ENCODE results near the gene DNAJC1.

Gene DNAJC1

DNA sequence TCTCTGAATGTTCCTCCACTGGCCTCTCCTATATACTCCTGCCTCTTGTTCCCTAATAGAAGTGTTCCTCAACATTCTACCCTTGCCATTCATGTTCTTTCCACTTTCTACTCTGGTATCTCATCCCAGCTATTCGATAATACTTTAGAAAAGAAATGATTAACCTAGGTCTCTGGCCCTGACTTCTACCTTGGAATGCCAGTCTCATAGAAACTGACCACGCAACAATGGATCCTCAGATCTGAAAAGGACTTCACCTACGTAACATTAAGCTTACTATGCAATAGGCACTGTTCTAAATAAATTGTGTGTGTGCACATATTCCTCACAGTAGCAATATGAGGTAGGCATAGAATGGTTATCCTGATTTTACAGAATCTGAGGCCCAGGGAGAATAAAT is 234.5 kb downstream of the DNAJC1 start:
- Histone ChIP-seq H3K36me3 (replicated peaks) (no peaks in the 10 kb centered on the region), H3K4me1 (no peaks in the 10 kb centered on the region), H3K9me3 (no peaks in the 10 kb centered on the region), H3K27me3 (ENCODE audit: low read depth) (no peaks in the 10 kb centered on the region), H3K4me3 (no peak overlapping the region)
- in situ Hi-C loops (cut with MboI; ENCODE audit: low sequenced_read_pairs) = no loop called here
- DNase-seq (ENCODE audit: low spot score in 2 of 2) = no peak

DNA sequence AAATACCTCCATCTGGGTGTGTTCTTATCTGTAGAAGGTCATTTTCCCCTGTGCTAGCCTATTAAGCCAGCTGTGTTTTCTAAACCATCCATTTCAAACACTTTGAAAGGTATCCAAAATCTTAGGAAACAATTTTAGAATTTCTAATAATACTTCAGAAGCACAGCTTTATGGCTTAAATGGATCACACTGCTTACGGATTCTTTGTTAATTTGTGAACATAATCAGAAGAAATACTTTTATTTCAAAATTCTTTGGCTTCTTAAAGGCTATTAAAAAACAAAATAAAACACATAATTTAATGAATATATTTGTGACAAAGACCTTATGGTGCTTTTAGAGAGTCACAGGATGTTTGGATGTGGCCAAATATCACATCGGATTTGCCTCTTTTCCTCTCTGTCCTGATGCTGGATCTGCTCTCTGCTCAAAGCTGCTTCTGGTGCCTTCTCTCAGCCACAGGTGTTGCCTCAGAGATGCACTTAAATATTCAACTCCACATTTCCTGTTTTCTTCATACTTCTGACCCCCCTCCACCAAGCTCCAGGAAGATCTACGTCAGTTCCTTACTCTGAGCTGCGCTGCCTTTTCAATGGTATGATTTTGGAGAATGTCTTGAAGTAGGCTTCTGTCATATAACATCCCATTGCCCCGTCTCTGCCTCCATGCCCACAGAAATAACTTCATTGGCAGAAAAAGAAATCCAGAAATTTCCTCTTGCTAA is 238.9 kb downstream of the DNAJC1 start:
- Histone ChIP-seq H3K4me1 (no peaks in the 10 kb centered on the region; the same call in none of the 2 replicates), H3K9me3 (no peaks in the 10 kb centered on the region), H3K27me3 (ENCODE audit: low read depth) (no peaks in the 10 kb centered on the region), H3K36me3 (replicated peaks) (no peaks in the 10 kb centered on the region), H3K4me3 (no peak overlapping the region)
- in situ Hi-C loops (cut with MboI; ENCODE audit: low sequenced_read_pairs) = no loop called here
- no peak for DNase-seq (ENCODE audit: low spot score in 2 of 2)

DNA sequence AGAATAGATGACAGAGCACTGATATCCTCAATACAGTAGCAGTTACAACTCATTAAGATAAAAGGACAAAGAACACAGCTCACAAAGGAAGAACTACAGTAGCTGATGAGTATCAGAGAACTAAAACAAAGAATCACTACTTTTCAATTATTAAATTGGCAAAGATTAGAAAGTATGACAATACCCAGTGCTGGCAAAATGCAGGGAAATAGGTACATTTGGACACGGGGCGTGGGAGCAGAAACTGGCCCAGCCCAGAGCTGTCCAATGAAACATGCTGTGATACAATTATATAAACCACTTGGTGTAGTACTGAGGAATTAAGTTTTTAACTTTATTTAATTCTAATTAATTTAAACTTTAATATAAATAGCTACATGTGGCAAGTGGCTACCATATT is 243.2 kb downstream of the DNAJC1 start:
- H3K4me3 ChIP-seq = no peak overlapping the region
- no peaks in the 10 kb centered on the region for H3K27me3 ChIP-seq (ENCODE audit: low read depth)
- H3K36me3 ChIP-seq (replicated peaks) = no peaks in the 10 kb centered on the region
- DNase-seq (ENCODE audit: low spot score in 2 of 2) = no peak
- in situ Hi-C loops (cut with MboI; ENCODE audit: low sequenced_read_pairs) = no loop called here
- H3K9me3 ChIP-seq = no peaks in the 10 kb centered on the region
- no peaks in the 10 kb centered on the region; the same call in none of the 2 replicates for H3K4me1 ChIP-seq

DNA sequence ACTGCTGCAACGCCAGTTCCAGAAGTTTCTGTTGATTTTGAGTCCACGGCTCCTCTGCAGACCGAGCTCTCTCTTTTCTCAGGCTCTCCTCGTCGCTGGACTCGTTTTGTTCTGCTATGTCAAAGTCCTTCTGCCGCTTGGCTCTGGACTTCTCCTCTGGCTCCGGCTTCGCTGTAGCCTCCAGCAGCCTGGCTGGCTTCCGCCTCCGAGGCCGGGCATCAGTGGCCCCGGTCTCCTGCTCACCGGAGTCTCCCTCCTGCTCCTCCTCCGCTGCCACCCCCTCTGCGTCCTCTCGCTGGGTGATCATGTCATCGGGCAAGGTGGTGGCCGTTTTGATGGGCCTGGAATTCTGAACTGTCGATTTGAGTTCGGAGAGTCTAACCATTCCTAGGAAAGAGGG is 244.3 kb downstream of the DNAJC1 start:
- no peaks in the 10 kb centered on the region for H3K27me3 ChIP-seq (ENCODE audit: low read depth)
- H3K4me1 ChIP-seq = no peaks in the 10 kb centered on the region; the same call in none of the 2 replicates
- DNase-seq (ENCODE audit: low spot score in 2 of 2) = no peak
- in situ Hi-C loops (cut with MboI; ENCODE audit: low sequenced_read_pairs) = no loop called here
- no peaks in the 10 kb centered on the region for H3K36me3 ChIP-seq (replicated peaks)
- no peaks in the 10 kb centered on the region for H3K9me3 ChIP-seq
- H3K4me3 ChIP-seq = no peak overlapping the region

GRCh38 chr10:21758696-21759095 is 244.8 kb downstream of the DNAJC1 start:
- no peaks in the 10 kb centered on the region for H3K27me3 ChIP-seq (ENCODE audit: low read depth)
- H3K4me1 ChIP-seq = no peaks in the 10 kb centered on the region; the same call in none of the 2 replicates
- in situ Hi-C loops (cut with MboI; ENCODE audit: low sequenced_read_pairs) = no loop called here
- H3K36me3 ChIP-seq (replicated peaks) = no peaks in the 10 kb centered on the region
- H3K9me3 ChIP-seq = no peaks in the 10 kb centered on the region
- no peak overlapping the region for H3K4me3 ChIP-seq
- no peak for DNase-seq (ENCODE audit: low spot score in 2 of 2)

DNA sequence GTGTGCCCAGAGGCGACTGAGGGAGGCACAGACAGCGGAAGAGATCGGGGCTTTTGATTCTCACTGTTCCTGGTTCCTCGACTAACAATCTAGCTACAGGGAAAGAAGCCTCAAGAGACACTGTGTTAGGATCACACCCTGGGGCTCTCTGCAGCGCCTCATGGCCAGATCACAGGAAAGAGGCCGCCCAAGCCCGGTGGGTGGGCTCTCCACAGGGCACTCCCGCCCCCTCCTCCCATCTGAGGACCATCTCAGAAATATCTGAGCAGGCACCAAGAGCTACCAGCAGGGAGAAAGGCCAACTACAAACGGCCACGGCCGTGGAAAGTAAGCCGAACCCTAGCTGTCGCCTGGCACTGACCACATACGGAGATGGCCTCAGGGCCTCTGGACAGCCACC is 245.3 kb downstream of the DNAJC1 start:
- no peak for DNase-seq (ENCODE audit: low spot score in 2 of 2)
- in situ Hi-C loops (cut with MboI; ENCODE audit: low sequenced_read_pairs) = no loop called here

DNA sequence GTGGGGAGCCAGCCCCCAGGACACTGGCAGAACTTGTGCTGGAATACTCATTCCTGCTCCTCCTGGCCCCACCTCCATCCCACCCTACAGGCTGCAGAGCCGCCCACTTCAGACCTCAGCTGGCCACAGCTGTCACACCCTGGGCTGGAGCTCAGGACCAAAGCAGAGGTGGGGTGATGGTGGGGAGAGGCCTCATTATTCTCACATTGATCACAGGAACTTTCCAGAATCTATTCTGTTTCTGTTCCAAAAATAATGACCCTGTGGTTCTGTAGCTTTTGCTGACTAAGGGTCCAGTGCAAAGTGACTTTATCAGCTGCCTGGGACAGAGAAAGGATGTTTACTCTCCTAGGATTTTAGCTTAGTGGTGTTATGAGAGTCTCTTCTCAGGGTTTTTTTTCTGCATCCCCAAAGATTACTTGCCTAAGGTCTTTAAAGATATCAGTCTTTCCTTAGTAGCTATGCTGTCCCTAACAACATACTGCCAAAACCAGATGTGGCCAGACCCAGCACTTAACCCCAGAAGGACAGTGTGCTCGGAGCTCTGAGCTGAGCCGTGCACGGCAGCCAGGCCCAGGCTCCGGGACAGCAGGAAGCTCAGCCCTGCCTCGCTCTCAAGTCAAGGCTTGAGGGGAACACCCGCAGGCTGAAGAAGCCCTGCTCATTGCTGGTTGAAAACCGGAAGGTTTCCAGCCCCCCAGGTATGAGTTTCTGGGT is 246.2 kb downstream of the DNAJC1 start:
- Histone ChIP-seq H3K4me1 (no peaks in the 10 kb centered on the region; the same call in 1 of the 2 replicates), H3K4me3 (no peak overlapping the region), H3K36me3 (replicated peaks) (no peaks in the 10 kb centered on the region), H3K9me3 (no peaks in the 10 kb centered on the region), H3K27me3 (ENCODE audit: low read depth) (no peaks in the 10 kb centered on the region)
- no peak for DNase-seq (ENCODE audit: low spot score in 2 of 2)
- in situ Hi-C loops (cut with MboI; ENCODE audit: low sequenced_read_pairs) = no loop called here

More for the DNA sequence above, 245.3 kb downstream of the DNAJC1 start:
- H3K27me3 ChIP-seq (ENCODE audit: low read depth) = no peaks in the 10 kb centered on the region
- H3K4me3 ChIP-seq = no peak overlapping the region
- H3K4me1 ChIP-seq = no peaks in the 10 kb centered on the region; the same call in none of the 2 replicates
- H3K36me3 ChIP-seq (replicated peaks) = no peaks in the 10 kb centered on the region
- H3K9me3 ChIP-seq = no peaks in the 10 kb centered on the region

DNA sequence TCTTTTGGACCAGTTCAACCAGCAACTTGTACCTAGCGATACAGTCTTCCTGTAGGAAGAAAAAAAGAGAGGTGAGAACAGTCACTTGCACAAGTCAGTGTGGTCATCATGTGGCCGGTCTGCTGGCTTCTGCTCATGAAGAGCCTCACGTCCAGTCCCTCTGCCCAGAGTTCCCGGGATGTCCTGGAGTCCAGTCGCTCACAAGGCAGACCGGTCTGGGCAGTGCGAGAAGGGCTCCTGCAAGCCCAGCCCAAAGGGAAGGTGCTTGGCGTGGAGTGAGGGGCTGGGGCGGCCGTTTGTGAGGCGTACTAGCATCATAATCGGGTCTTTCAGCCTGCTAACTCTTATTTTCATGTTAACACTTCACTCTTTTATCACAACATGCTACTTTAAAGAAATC is 246.8 kb downstream of the DNAJC1 start:
- no peaks in the 10 kb centered on the region for H3K9me3 ChIP-seq
- no peaks in the 10 kb centered on the region for H3K36me3 ChIP-seq (replicated peaks)
- H3K4me1 ChIP-seq = no peaks in the 10 kb centered on the region; the same call in 1 of the 2 replicates
- no peak for DNase-seq (ENCODE audit: low spot score in 2 of 2)
- in situ Hi-C loops (cut with MboI; ENCODE audit: low sequenced_read_pairs) = no loop called here
- no peak overlapping the region for H3K4me3 ChIP-seq
- H3K27me3 ChIP-seq (ENCODE audit: low read depth) = no peaks in the 10 kb centered on the region

- Histone ChIP-seq H3K4me1 (peaks cover 4% of the 10 kb centered on the region), H3K9me3 (no peaks in the 10 kb centered on the region), H3K4me3 (no peak overlapping the region), H3K27me3 (ENCODE audit: low read depth) (no peaks in the 10 kb centered on the region), H3K36me3 (replicated peaks) (no peaks in the 10 kb centered on the region)
- no peak for DNase-seq (ENCODE audit: low spot score in 2 of 2)
- in situ Hi-C loops (cut with MboI; ENCODE audit: low sequenced_read_pairs) = no loop called here
These were observed 249.0 kb downstream of the DNAJC1 start for GRCh38 chr10:21754410-21755011.

GRCh38 chr10:21753497-21754270 is 249.8 kb downstream of the DNAJC1 start:
- Histone ChIP-seq H3K4me3 (no peak overlapping the region), H3K9me3 (no peaks in the 10 kb centered on the region), H3K27me3 (ENCODE audit: low read depth) (no peaks in the 10 kb centered on the region), H3K36me3 (replicated peaks) (no peaks in the 10 kb centered on the region), H3K4me1 (peaks cover 4% of the 10 kb centered on the region)
- no peak for DNase-seq (ENCODE audit: low spot score in 2 of 2)
- in situ Hi-C loops (cut with MboI; ENCODE audit: low sequenced_read_pairs) = no loop called here

- Histone ChIP-seq H3K27me3 (ENCODE audit: low read depth) (no peaks in the 10 kb centered on the region), H3K36me3 (replicated peaks) (no peaks in the 10 kb centered on the region), H3K4me3 (no peak overlapping the region), H3K4me1 (peaks cover 4% of the 10 kb centered on the region), H3K9me3 (no peaks in the 10 kb centered on the region)
- no peak for DNase-seq (ENCODE audit: low spot score in 2 of 2)
- in situ Hi-C loops (cut with MboI; ENCODE audit: low sequenced_read_pairs) = no loop called here
These were observed 251.9 kb downstream of the DNAJC1 start for GRCh38 chr10:21751341-21752310.

DNA sequence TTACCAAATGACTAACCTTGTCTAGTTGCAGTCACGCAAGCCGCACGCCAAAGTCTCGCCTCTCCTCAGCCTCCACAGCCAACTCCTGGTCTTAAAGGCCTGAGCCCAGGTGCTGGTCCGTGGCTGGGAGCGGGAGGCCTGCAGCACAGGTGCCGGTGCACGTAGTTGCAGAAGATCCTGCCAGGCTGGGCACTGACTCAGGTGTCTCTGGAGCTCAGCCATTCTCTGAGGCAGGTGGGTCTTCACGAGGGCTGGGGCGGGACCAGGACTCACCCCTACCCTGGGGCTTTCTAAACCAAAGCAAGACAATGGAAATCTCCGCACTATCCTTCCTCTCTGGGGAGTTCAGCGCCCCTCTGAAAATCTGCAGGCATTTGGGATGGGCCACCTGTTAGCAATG is 253.1 kb downstream of the DNAJC1 start:
- no peaks in the 10 kb centered on the region for H3K36me3 ChIP-seq (replicated peaks)
- DNase-seq (ENCODE audit: low spot score in 2 of 2) = no peak
- in situ Hi-C loops (cut with MboI; ENCODE audit: low sequenced_read_pairs) = no loop called here

DNA sequence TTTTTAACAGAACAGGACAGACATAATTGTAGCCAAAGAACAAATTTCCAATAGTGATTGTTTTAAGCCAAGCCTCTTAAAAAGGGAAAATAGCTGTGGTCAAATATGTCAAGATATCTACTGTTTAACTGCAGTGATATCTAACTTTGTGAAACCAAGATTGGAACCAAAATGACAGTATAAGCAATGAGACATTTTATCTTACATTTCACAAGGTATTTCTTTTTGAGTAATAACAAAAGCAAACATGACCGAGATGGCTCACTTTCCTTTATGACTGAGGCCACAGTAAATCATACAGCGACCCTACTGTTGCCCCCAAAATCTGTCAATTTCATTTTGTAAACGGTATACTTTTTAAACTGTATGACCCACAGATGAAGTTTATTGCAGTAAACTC is 253.7 kb downstream of the DNAJC1 start:
- in situ Hi-C loops (cut with MboI; ENCODE audit: low sequenced_read_pairs) = no loop called here
- Histone ChIP-seq H3K4me3 (no peak overlapping the region), H3K4me1 (peaks cover 4% of the 10 kb centered on the region), H3K27me3 (ENCODE audit: low read depth) (no peaks in the 10 kb centered on the region), H3K9me3 (no peaks in the 10 kb centered on the region), H3K36me3 (replicated peaks) (0 out of 2 replicates have a peak, but pooled peaks cover 3% of the 10 kb centered on the region)
- no peak for DNase-seq (ENCODE audit: low spot score in 2 of 2)

More for the DNA sequence above, 253.1 kb downstream of the DNAJC1 start:
- peaks cover 4% of the 10 kb centered on the region for H3K4me1 ChIP-seq
- H3K27me3 ChIP-seq (ENCODE audit: low read depth) = no peaks in the 10 kb centered on the region
- no peaks in the 10 kb centered on the region for H3K9me3 ChIP-seq
- no peak overlapping the region for H3K4me3 ChIP-seq

All from HAP-1 (cell line).